Psoas muscle (tissue), 8 donors: ENCODE data around the gene EPHA4. TPM values are rescaled to one million over a fixed set of nuclear protein-coding genes. Genes with fewer than 3 reads are reported as not detected.

Experiments
- ATAC-seq, 4 donors: fragments of 200-7000 bp; cut with Tn5 transposase; one replicate each; pipeline ENCODE4 v1.9.1; 2020; ENCODE audit warnings: moderate library complexity in 3 of 4, mild to moderate bottlenecking in 2 of 4
- DNase-seq, 2 donors: peaks; one replicate each; pipeline ENCODE4 v3.0.0-alpha.2; 2020
- H3K27ac ChIP-seq: fragments of 200-600 bp; one replicate; pipeline ENCODE4 v1.8.0; 2022
- H3K27me3 ChIP-seq, 3 donors: fragments of 200-600 bp in 1 of 3; one replicate each; pipeline versions ENCODE4 v1.6.1 to v1.8.0; 2013 to 2022; ENCODE audit warnings: low read length in 2 of 3, mild to moderate bottlenecking in 2 of 3, moderate library complexity in 1 of 3; ENCODE audit not compliant: insufficient read depth in 3 of 3
- H3K36me3 ChIP-seq, 2 donors: fragments of 200-600 bp in 1 of 2; one replicate each; pipeline versions ENCODE4 v1.6.1 to v1.8.0; 2013 to 2022; ENCODE audit warnings: low read depth in 1 of 2, mild to moderate bottlenecking in 1 of 2, moderate library complexity in 1 of 2; ENCODE audit not compliant: insufficient read depth in 1 of 2
- H3K4me1 ChIP-seq: fragments of 200-600 bp; one replicate; pipeline ENCODE4 v1.8.0; 2022
- H3K4me3 ChIP-seq: fragments of 200-600 bp; one replicate; pipeline ENCODE4 v1.8.0; 2022; ENCODE audit warnings: mild to moderate bottlenecking
- H3K9me3 ChIP-seq: fragments of 200-600 bp; one replicate; pipeline ENCODE4 v1.8.0; 2022
- CTCF ChIP-seq: fragments of 200-600 bp; IDR thresholded peaks from one replicate; pipeline ENCODE4 v1.8.0; 2022; ENCODE audit warnings: antibody characterized with exemption
- WGBS, 3 donors: extraction: QIAGEN DNeasy Blood & Tissue Kit; methylation state at CpG; one replicate each; pipeline versions ENCODE4 v1.1.6 to v1.1.7; 2013; 5-methylcytosine and 5-hydroxymethylcytosine counted together
- intact Hi-C, 2 donors: fragments of 100-400 bp; cut with DNase I; formaldehyde crosslinking; loops; one replicate each; pipeline versions ENCODE4 v1.11.0 to v1.14.2; 2022
- polyA plus RNA-seq, 3 donors: library from polyadenylated mRNA; stranded (reverse); fragments of 200-250 nt; gene quantifications; one replicate each; pipeline ENCODE4 v1.2.3, GENCODE V29; 2013
- total RNA-seq, 4 donors: library from RNA; stranded (reverse); fragmentation: NEBNext Ultra II Directional in 2 of 4; extraction: Animal tissue kit (Norgen Biotek cat#: 25700) in 2 of 4; gene quantifications; one replicate each; pipeline versions ENCODE4 v1.2.1 to v1.2.4, GENCODE V29; 2021 to 2023
- donor health status: healthy with polysubstance abuse.
- donor health status: DM: no; HTN: no; CAD: no; lungs with moderate emphysema.
- donor health status: Bipolar disorder and iron deficiency.
- donor health status: healthy.
- donor health status: DM: yes; HTN: yes; CAD: no.
- donor health status: DM: no; HTN: no; CAD: no.
- donor health status: DM: no; HTN: no; CAD: no.
- donor health status: DM: yes; HTN: yes; CAD: no.

The EPHA4 gene
- total and polyA plus RNA-seq, 7 donors, result 0.76 to 6.3 (median 3.8) TPM

- Histone ChIP-seq H3K36me3 (peaks cover 0 to 14% of the 10 kb centered on the region in 2 donors), H3K27me3 (no peaks in the 10 kb centered on the region), H3K27ac (no peak overlapping the region), H3K4me3 (no peak overlapping the region), H3K9me3 (no peaks in the 10 kb centered on the region), H3K4me1 (no peaks in the 10 kb centered on the region)
- no peak for TF ChIP-seq CTCF
- 62 to 69% (median 62%) methylated on average over 6 of the region's 6 CpGs for whole genome bisulfite sequencing, 3 donors
- no peak for ATAC-seq
- intact Hi-C loops, result no loop called here
- no peak for DNase-seq
Observed at GRCh38 chr2:221455214-221455613, 116.9 kb downstream of the EPHA4 start.

GRCh38 chr2:221454459-221455105 is 117.5 kb downstream of the EPHA4 start:
- no peak for DNase-seq
- Histone ChIP-seq H3K4me3 (no peak overlapping the region), H3K27me3 (no peaks in the 10 kb centered on the region), H3K27ac (no peak overlapping the region), H3K36me3 (peaks cover 0 to 14% of the 10 kb centered on the region in 2 donors), H3K9me3 (no peaks in the 10 kb centered on the region), H3K4me1 (no peaks in the 10 kb centered on the region)
- intact Hi-C loops, result no loop called here
- no peak for ATAC-seq
- 83 to 86% (median 83%) methylated on average over 3 of the region's 3 CpGs for WGBS, 3 donors
- TF ChIP-seq CTCF, result no peak

DNA sequence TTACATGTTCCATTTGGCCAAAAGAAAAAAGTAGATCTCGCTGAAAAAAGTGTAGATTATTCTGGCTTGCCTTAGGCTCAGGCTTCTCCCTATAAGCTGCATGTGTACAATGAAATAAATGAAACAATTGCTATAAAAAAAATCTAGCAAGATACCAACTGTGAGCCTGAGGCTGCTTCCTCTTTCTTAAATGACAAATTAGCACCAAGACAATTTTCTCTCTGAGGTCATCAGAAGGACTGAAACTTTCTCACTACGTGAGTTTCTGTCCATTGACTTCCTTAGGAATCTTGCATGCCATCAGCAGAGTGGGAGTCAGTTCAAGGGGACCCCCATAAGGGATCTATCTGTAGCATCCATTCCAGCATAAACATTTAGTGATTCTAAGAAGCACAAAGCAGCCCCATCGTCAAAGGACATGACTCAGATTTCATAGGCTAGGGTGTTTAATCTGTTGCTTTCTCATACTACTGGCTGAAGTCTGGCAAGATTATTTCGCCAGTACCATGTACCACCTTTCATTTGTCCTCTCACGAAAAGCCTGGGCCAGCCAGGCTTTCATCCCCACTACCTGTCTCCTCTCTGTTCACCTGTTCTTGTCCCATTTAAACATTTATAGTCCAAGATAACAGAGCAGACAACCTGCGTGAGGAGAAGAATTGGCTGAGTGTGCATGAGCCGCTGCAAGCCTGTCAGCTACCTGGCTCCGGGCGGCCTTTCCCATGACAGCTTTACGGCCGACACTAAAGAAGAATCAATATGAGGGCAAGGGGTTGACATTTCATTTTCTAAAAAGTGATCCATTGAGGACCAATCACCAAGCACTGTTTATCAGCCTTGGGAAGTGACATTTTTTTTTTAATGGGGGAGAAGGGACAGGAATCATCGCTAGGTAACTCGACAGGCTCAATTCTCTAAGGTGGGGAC is 120.0 kb downstream of the EPHA4 start:
- DNase-seq (no peak), ATAC-seq (no peak)
- no peaks in the 10 kb centered on the region for H3K9me3 ChIP-seq
- H3K4me3 ChIP-seq, result no peak overlapping the region
- 80 to 87% (median 85%) methylated on average over 13 of the region's 13 CpGs for WGBS, 3 donors
- intact Hi-C loops, result no loop called here
- H3K4me1 ChIP-seq, result no peaks in the 10 kb centered on the region
- H3K27ac ChIP-seq, result no peak overlapping the region
- no peaks in the 10 kb centered on the region for H3K27me3 ChIP-seq
- TF ChIP-seq CTCF, result no peak
- peaks cover 0 to 14% of the 10 kb centered on the region in 2 donors for H3K36me3 ChIP-seq

DNA sequence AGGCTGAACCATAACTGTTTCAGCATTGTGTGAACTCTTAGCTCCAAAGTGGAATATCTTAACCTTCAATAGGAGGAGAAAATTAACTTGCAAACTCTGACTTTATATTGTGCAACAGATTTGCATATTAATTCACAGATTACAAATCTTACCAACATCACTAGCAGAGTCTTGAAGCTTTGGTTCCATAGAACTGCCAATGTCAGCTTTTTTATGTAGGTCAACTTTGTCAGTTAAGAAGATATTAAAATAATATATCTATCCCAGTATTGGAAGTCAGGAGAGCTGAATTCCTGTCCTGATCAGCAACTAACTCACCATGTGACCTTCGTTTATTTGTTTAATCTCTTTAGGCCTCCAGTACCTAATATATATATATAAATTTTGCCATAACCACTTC is 121.8 kb downstream of the EPHA4 start:
- ATAC-seq (no peak), DNase-seq (no peak)
- Histone ChIP-seq H3K27me3 (no peaks in the 10 kb centered on the region), H3K36me3 (peaks cover 0 to 7% of the 10 kb centered on the region in 2 donors), H3K4me1 (no peaks in the 10 kb centered on the region), H3K27ac (no peak overlapping the region), H3K4me3 (no peak overlapping the region), H3K9me3 (no peaks in the 10 kb centered on the region)
- WGBS, 3 donors, result 95 to 98% (median 98%) methylated on average over 1 of the region's 1 CpG
- intact Hi-C loops, result no loop called here
- TF ChIP-seq CTCF, result no peak
